ENCODE measurements around the gene ITGB1. TPM values are rescaled to one million over a fixed set of nuclear protein-coding genes. Genes with fewer than 3 reads are reported as not detected.

The ITGB1 gene
- 100 to 1,000 TPM in 5 of 6 donors, 10 to 100 TPM in 1; 94.3 to 492 (median 340) TPM for total RNA-seq

DNA sequence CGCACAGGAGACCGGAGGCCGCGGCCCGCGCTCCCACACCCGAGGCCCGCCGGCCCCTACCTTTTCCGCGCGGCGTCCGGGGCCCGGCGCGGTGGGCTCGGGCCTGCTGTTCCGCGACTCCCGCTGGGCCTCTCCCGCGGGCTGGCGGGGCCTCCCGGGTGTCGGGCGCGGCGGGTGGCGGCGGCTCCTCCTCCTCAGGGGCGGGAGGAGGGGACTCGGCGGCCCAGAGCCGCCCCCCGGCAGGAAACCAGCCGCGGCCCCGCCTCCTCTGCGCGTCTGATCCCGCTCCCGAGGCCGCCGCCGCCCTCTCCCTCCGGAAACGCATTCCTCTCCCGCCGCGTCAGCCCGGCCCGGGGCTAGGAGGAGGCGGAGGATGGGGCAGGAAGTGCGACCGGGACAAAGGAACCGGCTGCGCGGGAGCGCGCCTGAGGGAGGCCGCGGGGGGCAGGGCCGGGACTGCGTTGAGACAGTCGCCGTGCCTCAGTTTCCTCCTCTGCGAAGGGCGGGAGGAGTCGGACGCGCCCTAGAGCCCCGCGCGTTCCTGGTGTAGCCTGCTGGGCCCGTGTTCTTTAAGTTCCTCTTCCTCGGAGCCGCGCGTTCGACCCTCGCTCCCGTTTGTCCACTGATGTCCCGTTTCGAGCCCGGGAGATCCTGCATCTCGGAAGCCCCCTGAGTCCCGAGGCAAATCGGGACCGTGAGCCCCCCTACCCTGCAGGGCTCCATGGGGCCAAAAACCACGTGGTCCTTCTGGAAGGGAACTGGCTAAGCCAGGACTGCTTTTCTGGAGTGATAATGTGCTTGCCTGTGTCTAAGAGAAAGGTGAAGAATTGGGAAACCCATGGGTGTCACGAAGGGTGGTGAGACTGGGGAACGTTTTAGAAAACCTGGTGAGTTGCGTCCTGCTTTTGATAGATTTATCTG lies at the start of gene ITGB1:
Gene ITGB1 (minus strand): TSS at position 146 of the 921 bp plus-strand sequence. CDS start 22,672 bp downstream, outside the sequence.
- Histone ChIP-seq H3K36me3 (no peaks in the 10 kb centered on the region), H3K27ac (peak within 1 kb of the TSS; percentile 97 to 99 (median 99)), H3K9me3 (no peaks in the 10 kb centered on the region), H3K27me3 (no peaks in the 10 kb centered on the region), H3K4me1 (peaks cover 43 to 67% (median 54%) of the 10 kb centered on the region in 4 donors), H3K4me3 (peak within 1 kb of the TSS; percentile 75 to 94 (median 85))
- DNase-seq (peak; percentile 97 to 99), ATAC-seq (ENCODE audit: low FRiP score in 2 of 2) (peak; percentile 97 to 98)
- TF ChIP-seq POLR2AphosphoS5 (IDR thresholded peaks at IDR 0.05) (peak; percentile 98), POLR2A (IDR thresholded peaks at IDR 0.05) (peak in 3 of 4 donors; percentile 87 to 99 (median 97)), CTCF (IDR thresholded peaks at IDR 0.05) (peak in 3 of 6 experiments; percentile 3 to 12 (median 8)), EP300 (IDR thresholded peaks at IDR 0.05) (peak in 2 of 4 donors; percentile 70 to 94)
- WGBS, 2 donors: 1 to 2% methylated on average over 3 to 82 of the region's 94 CpGs

GRCh38 chr10:33006342-33006887 lies 48.4 kb upstream of the ITGB1 start:
- peak overlapping the region in 3 of 4 donors; percentile 82 to 86 (median 83) for H3K27ac ChIP-seq
- TF ChIP-seq EP300 (IDR thresholded peaks at IDR 0.05) (no peak), POLR2AphosphoS5 (IDR thresholded peaks at IDR 0.05) (no peak), POLR2A (IDR thresholded peaks at IDR 0.05) (no peak), CTCF (IDR thresholded peaks at IDR 0.05) (no peak)
- no peaks in the 10 kb centered on the region for H3K9me3 ChIP-seq
- H3K4me3 ChIP-seq: no peak overlapping the region
- 78 to 81% methylated on average over 11 of the region's 11 CpGs for WGBS, 2 donors
- no peak for ATAC-seq (ENCODE audit: low FRiP score in 2 of 2)
- DNase-seq: peak in 1 of 2 donors; percentile 11
- peaks cover 19 to 38% (median 28%) of the 10 kb centered on the region in 4 donors for H3K4me1 ChIP-seq
- no peaks in the 10 kb centered on the region for H3K36me3 ChIP-seq
- H3K27me3 ChIP-seq: no peaks in the 10 kb centered on the region

- Histone ChIP-seq H3K4me1 (peaks cover 16 to 37% (median 27%) of the 10 kb centered on the region in 4 donors), H3K27me3 (no peaks in the 10 kb centered on the region), H3K36me3 (no peaks in the 10 kb centered on the region), H3K9me3 (no peaks in the 10 kb centered on the region), H3K27ac (peak overlapping the region; percentile 82 to 86 (median 84)), H3K4me3 (peak overlapping the region; percentile 14 to 58 (median 48))
- DNase-seq (peak; percentile 88 to 94), ATAC-seq (ENCODE audit: low FRiP score in 2 of 2) (peak; percentile 95 to 97)
- TF ChIP-seq POLR2A (IDR thresholded peaks at IDR 0.05) (peak in 2 of 4 donors; percentile 68 to 71), POLR2AphosphoS5 (IDR thresholded peaks at IDR 0.05) (peak; percentile 59 to 73), CTCF (IDR thresholded peaks at IDR 0.05) (no peak), EP300 (IDR thresholded peaks at IDR 0.05) (peak in 1 of 4 donors; percentile 71)
- 9 to 15% methylated on average over 34 of the region's 34 CpGs for WGBS, 2 donors
Observed at GRCh38 chr10:33005322-33006301, 47.6 kb upstream of the ITGB1 start.

DNA sequence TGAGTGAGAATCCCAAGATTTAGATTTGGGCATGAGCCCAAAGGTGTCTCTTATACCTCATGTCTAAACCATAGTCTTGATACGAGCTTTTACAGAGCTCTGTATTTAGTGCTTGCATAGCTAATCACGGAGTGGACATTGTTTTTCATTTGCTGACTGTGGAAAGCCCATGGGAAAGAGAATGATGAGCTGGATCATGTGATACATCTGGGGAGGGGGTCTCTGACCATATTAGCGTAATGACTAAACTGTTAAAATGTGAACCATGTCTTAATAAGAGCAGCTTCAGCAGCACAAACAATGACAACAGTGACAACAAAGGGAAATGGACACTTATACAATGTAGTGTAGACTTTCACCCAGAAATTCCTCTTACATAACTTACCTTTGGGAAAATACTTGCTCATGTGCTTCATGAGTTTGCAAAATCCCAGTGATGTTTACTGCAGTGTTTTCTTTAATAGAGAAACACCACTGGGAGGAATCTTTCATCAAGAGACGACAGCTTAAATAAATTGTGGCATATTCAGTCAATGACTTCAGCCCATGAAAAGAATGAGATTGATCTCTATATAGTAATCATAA lies 44.0 kb upstream of the ITGB1 start:
- no peak for TF ChIP-seq POLR2AphosphoS5 (IDR thresholded peaks at IDR 0.05)
- no peak for TF ChIP-seq EP300 (IDR thresholded peaks at IDR 0.05)
- no peak for TF ChIP-seq CTCF (IDR thresholded peaks at IDR 0.05)
- no peak for TF ChIP-seq POLR2A (IDR thresholded peaks at IDR 0.05)
- Histone ChIP-seq H3K9me3 (peaks cover 0 to 3% (median 1%) of the 10 kb centered on the region in 4 donors), H3K36me3 (no peaks in the 10 kb centered on the region), H3K27me3 (no peaks in the 10 kb centered on the region), H3K27ac (no peak overlapping the region), H3K4me3 (no peak overlapping the region), H3K4me1 (peaks cover 5 to 20% (median 12%) of the 10 kb centered on the region in 4 donors)
- ATAC-seq (ENCODE audit: low FRiP score in 2 of 2) (no peak), DNase-seq (no peak)
- 87 to 88% methylated on average over 4 of the region's 4 CpGs for WGBS, 2 donors
